PFSK-1 (cell line): Measurements from ENCODE around the gene LRRC4C.

ENCODE experiments used
- FOXP2 ChIP-seq: optimal IDR thresholded peaks from 2 replicates; pipeline ENCODE3; 2011; ENCODE audit warnings: borderline replicate concordance, control low read depth, inconsistent platforms; ENCODE audit not compliant: insufficient read depth; ENCODE audit errors: extremely low read length, extremely low read depth
- POLR2AphosphoS5 ChIP-seq: IDR thresholded peaks from 2 replicates; pipeline ENCODE4 v1.6.1; 2012; ENCODE audit warnings: low read depth, mild to moderate bottlenecking, control low read depth, low read length, moderate library complexity
- SIN3A ChIP-seq: IDR thresholded peaks from 2 replicates; pipeline ENCODE4 v1.6.1; 2012; ENCODE audit warnings: mild to moderate bottlenecking, low read length, moderate library complexity, borderline replicate concordance; ENCODE audit not compliant: insufficient read depth
- TAF1 ChIP-seq: IDR thresholded peaks from 2 replicates; pipeline ENCODE4 v1.6.1; 2012; ENCODE audit warnings: low read length, control low read depth, borderline replicate concordance; ENCODE audit not compliant: insufficient read depth

DNA sequence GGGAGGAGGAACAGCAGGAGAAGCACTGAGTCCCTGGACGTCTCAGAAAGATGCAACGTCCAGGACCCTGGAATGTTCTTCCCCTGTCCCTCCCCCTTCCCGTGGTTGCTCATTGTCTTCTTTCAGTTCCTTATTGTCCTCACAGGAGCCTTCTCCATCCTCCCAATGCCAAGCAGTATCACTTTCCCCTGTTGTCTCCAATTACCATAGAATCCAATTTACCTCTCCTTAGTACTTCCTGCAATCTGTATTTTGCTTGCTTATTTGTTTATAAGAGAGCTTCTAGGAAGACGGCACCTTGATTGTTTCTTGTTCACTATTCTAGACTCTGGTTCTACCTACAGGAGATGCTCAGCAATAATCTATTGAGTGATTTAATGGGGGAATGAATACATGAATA lies 1273.7 kb downstream of the LRRC4C start:
- TF ChIP-seq FOXP2 (no peak), POLR2AphosphoS5 (no peak), SIN3A (no peak), TAF1 (no peak)
